ENCODE results near the gene NCAPG2. TPM values are rescaled to one million over a fixed set of nuclear protein-coding genes. Genes with fewer than 3 reads are reported as not detected.

NCAPG2 gene, protein sequence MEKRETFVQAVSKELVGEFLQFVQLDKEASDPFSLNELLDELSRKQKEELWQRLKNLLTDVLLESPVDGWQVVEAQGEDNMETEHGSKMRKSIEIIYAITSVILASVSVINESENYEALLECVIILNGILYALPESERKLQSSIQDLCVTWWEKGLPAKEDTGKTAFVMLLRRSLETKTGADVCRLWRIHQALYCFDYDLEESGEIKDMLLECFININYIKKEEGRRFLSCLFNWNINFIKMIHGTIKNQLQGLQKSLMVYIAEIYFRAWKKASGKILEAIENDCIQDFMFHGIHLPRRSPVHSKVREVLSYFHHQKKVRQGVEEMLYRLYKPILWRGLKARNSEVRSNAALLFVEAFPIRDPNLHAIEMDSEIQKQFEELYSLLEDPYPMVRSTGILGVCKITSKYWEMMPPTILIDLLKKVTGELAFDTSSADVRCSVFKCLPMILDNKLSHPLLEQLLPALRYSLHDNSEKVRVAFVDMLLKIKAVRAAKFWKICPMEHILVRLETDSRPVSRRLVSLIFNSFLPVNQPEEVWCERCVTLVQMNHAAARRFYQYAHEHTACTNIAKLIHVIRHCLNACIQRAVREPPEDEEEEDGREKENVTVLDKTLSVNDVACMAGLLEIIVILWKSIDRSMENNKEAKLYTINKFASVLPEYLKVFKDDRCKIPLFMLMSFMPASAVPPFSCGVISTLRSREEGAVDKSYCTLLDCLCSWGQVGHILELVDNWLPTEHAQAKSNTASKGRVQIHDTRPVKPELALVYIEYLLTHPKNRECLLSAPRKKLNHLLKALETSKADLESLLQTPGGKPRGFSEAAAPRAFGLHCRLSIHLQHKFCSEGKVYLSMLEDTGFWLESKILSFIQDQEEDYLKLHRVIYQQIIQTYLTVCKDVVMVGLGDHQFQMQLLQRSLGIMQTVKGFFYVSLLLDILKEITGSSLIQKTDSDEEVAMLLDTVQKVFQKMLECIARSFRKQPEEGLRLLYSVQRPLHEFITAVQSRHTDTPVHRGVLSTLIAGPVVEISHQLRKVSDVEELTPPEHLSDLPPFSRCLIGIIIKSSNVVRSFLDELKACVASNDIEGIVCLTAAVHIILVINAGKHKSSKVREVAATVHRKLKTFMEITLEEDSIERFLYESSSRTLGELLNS
- 3.0 TPM for total RNA-seq (2013)
- polyA plus RNA-seq (1 to 10 TPM; 1.1 to 3.1 (median 1.7) TPM), polyA minus RNA-seq (1.6 and 1.7 TPM in 2 replicates), total RNA-seq (3.7 to 37.7 (median 13.1) reads per million in 11 experiments)

DNA sequence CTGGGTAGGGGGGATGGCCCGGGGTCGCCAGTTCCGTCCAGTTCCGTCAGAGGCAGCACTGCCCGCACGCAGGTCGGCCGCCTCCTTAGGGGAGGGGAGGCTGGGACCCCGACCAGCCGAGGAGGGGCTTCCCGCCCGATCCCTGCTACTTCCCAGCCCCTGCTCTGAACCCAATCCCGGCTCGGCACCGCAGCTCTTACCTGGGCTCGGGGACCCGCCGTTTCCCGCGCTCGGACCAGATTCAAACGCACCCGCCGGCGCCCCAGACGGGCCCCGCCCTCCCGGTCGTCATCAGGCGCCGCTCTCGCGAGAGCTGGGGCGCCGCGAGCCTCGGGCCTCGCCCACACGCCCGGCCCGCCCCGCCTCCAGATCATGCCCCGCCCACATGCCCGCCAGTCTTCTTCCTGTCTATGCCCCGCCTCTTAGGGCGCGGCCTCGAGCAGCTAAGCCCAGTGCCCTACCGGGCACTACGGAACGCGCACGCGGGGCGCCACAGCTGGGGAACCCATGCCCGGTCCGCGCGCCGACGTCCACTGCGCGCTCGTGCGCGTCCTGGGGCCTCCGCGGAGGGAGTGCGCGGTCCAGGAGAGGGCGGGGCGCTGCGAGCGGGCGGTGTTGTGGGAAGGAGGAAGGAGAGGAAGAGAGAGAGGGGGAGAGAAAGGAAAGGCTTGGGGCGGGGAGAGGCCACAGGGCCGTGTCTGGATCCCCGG, at the start of gene NCAPG2:
Gene NCAPG2, minus strand, starts transcription at position 281 of the 710 bp plus-strand sequence. CDS start 2,905 bp downstream, outside the sequence.
- intact Hi-C loops (cut with micrococcal nuclease) = loop anchor here (5.0 to 10.0 kb wide), 3 partner anchors 113 to 150 kb away; partner anchors contain the start of genes DYNC2I1 (in 1 of the 2) and ESYT2 (in 1 of the 2)
- no peaks in the 10 kb centered on the region for H3K27me3 Mint-ChIP-seq (ENCODE audit: low read depth in 3 of 3)
- H3K4me1 Mint-ChIP-seq = peaks cover 33% of the 10 kb centered on the region
- Histone ChIP-seq H3K9me3 (replicated peaks in 1 of 2; ENCODE audit: control insufficient read depth in 1 of 2, insufficient read depth in 1 of 2, low read length in 2 of 2) (peaks cover 0 to 12% of the 10 kb centered on the region in 2 donors), H3K4me3 (replicated peaks in 1 of 3; ENCODE audit: low read depth in 2 of 3, low read length in 3 of 3) (peak within 1 kb of the TSS; percentile 87 to 96 (median 95)), H2AFZ (ENCODE audit: insufficient read depth, low read depth, low read length, poor library complexity, severe bottlenecking) (peak within 1 kb of the TSS; percentile 94), H3K27ac (ENCODE audit: low read depth in 1 of 2, low read length in 2 of 2) (peak within 1 kb of the TSS; percentile 88 to 95), H4K20me1 (ENCODE audit: insufficient read depth, low read length) (no peaks in the 10 kb centered on the region), H3K4me2 (replicated peaks; ENCODE audit: extremely low read depth, low read length, poor library complexity, severe bottlenecking) (peak within 1 kb of the TSS; percentile 93), H3K27me3 (ENCODE audit: control insufficient read depth in 2 of 2, insufficient read depth in 2 of 2, low read length in 2 of 2) (no peaks in the 10 kb centered on the region), H3K9ac (ENCODE audit: insufficient read depth, low read length, poor library complexity, severe bottlenecking) (peak within 1 kb of the TSS; percentile 95), H3K79me2 (ENCODE audit: insufficient read depth, low read length) (peaks cover 74% of the 10 kb centered on the region), H3K4me1 (ENCODE audit: control insufficient read depth in 1 of 2, insufficient read depth in 2 of 2, low read length in 2 of 2) (peaks cover 33 to 48% of the 10 kb centered on the region in 2 donors), H3K36me3 (replicated peaks in 1 of 2; ENCODE audit: control insufficient read depth in 1 of 2, insufficient read depth in 2 of 2, low read length in 2 of 2) (peaks cover 3 to 15% of the 10 kb centered on the region in 2 donors)
- peak within 1 kb of the TSS; percentile 74 to 92 (median 90) for H3K27ac Mint-ChIP-seq
- H3K9me3 Mint-ChIP-seq = peaks cover 3 to 13% (median 8%) of the 10 kb centered on the region in 7 donors
- H3K36me3 Mint-ChIP-seq = peaks cover 12 to 23% of the 10 kb centered on the region in 2 donors
- peak; percentile 99 to 100 (median 99) for DNase-seq
- peak within 1 kb of the TSS; percentile 74 to 84 for H3K4me3 Mint-ChIP-seq
- TF ChIP-seq, protein P1, sequence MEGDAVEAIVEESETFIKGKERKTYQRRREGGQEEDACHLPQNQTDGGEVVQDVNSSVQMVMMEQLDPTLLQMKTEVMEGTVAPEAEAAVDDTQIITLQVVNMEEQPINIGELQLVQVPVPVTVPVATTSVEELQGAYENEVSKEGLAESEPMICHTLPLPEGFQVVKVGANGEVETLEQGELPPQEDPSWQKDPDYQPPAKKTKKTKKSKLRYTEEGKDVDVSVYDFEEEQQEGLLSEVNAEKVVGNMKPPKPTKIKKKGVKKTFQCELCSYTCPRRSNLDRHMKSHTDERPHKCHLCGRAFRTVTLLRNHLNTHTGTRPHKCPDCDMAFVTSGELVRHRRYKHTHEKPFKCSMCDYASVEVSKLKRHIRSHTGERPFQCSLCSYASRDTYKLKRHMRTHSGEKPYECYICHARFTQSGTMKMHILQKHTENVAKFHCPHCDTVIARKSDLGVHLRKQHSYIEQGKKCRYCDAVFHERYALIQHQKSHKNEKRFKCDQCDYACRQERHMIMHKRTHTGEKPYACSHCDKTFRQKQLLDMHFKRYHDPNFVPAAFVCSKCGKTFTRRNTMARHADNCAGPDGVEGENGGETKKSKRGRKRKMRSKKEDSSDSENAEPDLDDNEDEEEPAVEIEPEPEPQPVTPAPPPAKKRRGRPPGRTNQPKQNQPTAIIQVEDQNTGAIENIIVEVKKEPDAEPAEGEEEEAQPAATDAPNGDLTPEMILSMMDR (IDR thresholded peaks at IDR 0.05) = peak; percentile 23
- WGBS (ENCODE audit: insufficient coverage) = under 1% methylated on average over 76 of the region's 78 CpGs
